ENCODE results near the gene OSBPL2. TPM values are rescaled to one million over a fixed set of nuclear protein-coding genes. Genes with fewer than 3 reads are reported as not detected.

OSBPL2 gene
- total RNA-seq, 5 donors from 2014 or later (not counting 1 experiment from before 2014, with no cell fraction given), result 57.0 to 70.1 (median 63.0) TPM

GRCh38 chr20:62211216-62211615, 27.1 kb upstream of the OSBPL2 start:
- no peaks in the 10 kb centered on the region for H3K4me1 Mint-ChIP-seq
- no peak overlapping the region for H3K27ac Mint-ChIP-seq
- H3K27me3 ChIP-seq (replicated peaks in 1 of 2; ENCODE audit: control insufficient read depth in 2 of 2, extremely low read depth in 1 of 2, insufficient read depth in 2 of 2, low read length in 1 of 2), result peaks cover 0 to 58% of the 10 kb centered on the region in 2 experiments
- H3K36me3 ChIP-seq (ENCODE audit: control insufficient read depth in 2 of 2, extremely low read depth in 1 of 2, insufficient read depth in 1 of 2, low read length in 1 of 2), result peaks cover 0 to 1% of the 10 kb centered on the region in 2 donors
- peaks cover 4 to 27% of the 10 kb centered on the region in 2 donors for H3K27me3 Mint-ChIP-seq
- ChIA-PET POLR2A (no interaction called here), CTCF (no interaction called here)
- H3K4me3 ChIP-seq (ENCODE audit: control insufficient read depth in 1 of 2, extremely low read depth in 1 of 2, low read length in 1 of 2), result no peak overlapping the region
- H3K9me3 ChIP-seq, result no peaks in the 10 kb centered on the region
- no peaks in the 10 kb centered on the region for H3K9me3 Mint-ChIP-seq
- ATAC-seq (replicated peaks in 1 of 4), result no peak
- peaks cover 4% of the 10 kb centered on the region for H3K36me3 Mint-ChIP-seq
- no peak for DNase-seq
- H3K27ac ChIP-seq (ENCODE audit: low read length), result no peak overlapping the region
- no peak overlapping the region for H3K4me3 Mint-ChIP-seq
- H3K4me1 ChIP-seq (ENCODE audit: control insufficient read depth in 1 of 2, extremely low read depth in 1 of 2, insufficient read depth in 2 of 2, low read length in 2 of 2), result no peaks in the 10 kb centered on the region
- 81% methylated on average over 8 of the region's 8 CpGs for WGBS (ENCODE audit: insufficient coverage)

- peaks cover 4 to 27% of the 10 kb centered on the region in 2 donors for H3K27me3 Mint-ChIP-seq
- no peaks in the 10 kb centered on the region for H3K4me1 ChIP-seq (ENCODE audit: control insufficient read depth in 1 of 2, extremely low read depth in 1 of 2, insufficient read depth in 2 of 2, low read length in 2 of 2)
- POLR2A ChIA-PET, result no interaction called here
These were observed 26.5 kb upstream of the OSBPL2 start for GRCh38 chr20:62211769-62212288.

GRCh38 chr20:62212299-62212698, 26.0 kb upstream of the OSBPL2 start:
- Histone ChIP-seq H3K9me3 (no peaks in the 10 kb centered on the region), H3K27me3 (replicated peaks in 1 of 2; ENCODE audit: control insufficient read depth in 2 of 2, extremely low read depth in 1 of 2, insufficient read depth in 2 of 2, low read length in 1 of 2) (peaks cover 0 to 66% of the 10 kb centered on the region in 2 experiments), H3K4me1 (ENCODE audit: control insufficient read depth in 1 of 2, extremely low read depth in 1 of 2, insufficient read depth in 2 of 2, low read length in 2 of 2) (no peaks in the 10 kb centered on the region), H3K4me3 (ENCODE audit: control insufficient read depth in 1 of 2, extremely low read depth in 1 of 2, low read length in 1 of 2) (no peak overlapping the region), H3K36me3 (ENCODE audit: control insufficient read depth in 2 of 2, extremely low read depth in 1 of 2, insufficient read depth in 1 of 2, low read length in 1 of 2) (no peaks in the 10 kb centered on the region), H3K27ac (ENCODE audit: low read length) (no peak overlapping the region)
- POLR2A ChIA-PET, result no interaction called here
- DNase-seq, result no peak
- H3K4me1 Mint-ChIP-seq, result no peaks in the 10 kb centered on the region
- 49% methylated on average over 10 of the region's 10 CpGs for WGBS (ENCODE audit: insufficient coverage)
- CTCF ChIA-PET, result no interaction called here
- H3K36me3 Mint-ChIP-seq, result peaks cover under 1% of the 10 kb centered on the region
- no peak overlapping the region for H3K27ac Mint-ChIP-seq
- no peak for ATAC-seq (replicated peaks in 1 of 4)
- H3K4me3 Mint-ChIP-seq, result no peak overlapping the region
- no peaks in the 10 kb centered on the region for H3K9me3 Mint-ChIP-seq
- H3K27me3 Mint-ChIP-seq, result peaks cover 7 to 31% of the 10 kb centered on the region in 2 donors

More at GRCh38 chr20:62211769-62212288, 26.5 kb upstream of the OSBPL2 start:
- no peak for ATAC-seq (replicated peaks in 1 of 4)
- H3K9me3 ChIP-seq, result no peaks in the 10 kb centered on the region
- no peaks in the 10 kb centered on the region for H3K9me3 Mint-ChIP-seq
- no peaks in the 10 kb centered on the region for H3K4me1 Mint-ChIP-seq
- H3K27ac Mint-ChIP-seq, result no peak overlapping the region
- no peaks in the 10 kb centered on the region for H3K36me3 ChIP-seq (ENCODE audit: control insufficient read depth in 2 of 2, extremely low read depth in 1 of 2, insufficient read depth in 1 of 2, low read length in 1 of 2)
- H3K4me3 Mint-ChIP-seq, result no peak overlapping the region
- 75% methylated on average over 8 of the region's 9 CpGs for WGBS (ENCODE audit: insufficient coverage)
- H3K27ac ChIP-seq (ENCODE audit: low read length), result no peak overlapping the region
- CTCF ChIA-PET, result no interaction called here
- no peak for DNase-seq
- H3K4me3 ChIP-seq (ENCODE audit: control insufficient read depth in 1 of 2, extremely low read depth in 1 of 2, low read length in 1 of 2), result no peak overlapping the region
- H3K27me3 ChIP-seq (replicated peaks in 1 of 2; ENCODE audit: control insufficient read depth in 2 of 2, extremely low read depth in 1 of 2, insufficient read depth in 2 of 2, low read length in 1 of 2), result peaks cover 0 to 62% of the 10 kb centered on the region in 2 experiments
- H3K36me3 Mint-ChIP-seq, result peaks cover 4% of the 10 kb centered on the region

- H3K36me3 Mint-ChIP-seq, result no peaks in the 10 kb centered on the region
- Histone ChIP-seq H3K27me3 (replicated peaks in 1 of 2; ENCODE audit: control insufficient read depth in 2 of 2, extremely low read depth in 1 of 2, insufficient read depth in 2 of 2, low read length in 1 of 2) (peaks cover 0 to 81% of the 10 kb centered on the region in 2 experiments), H3K4me3 (ENCODE audit: control insufficient read depth in 1 of 2, extremely low read depth in 1 of 2, low read length in 1 of 2) (no peak overlapping the region), H3K36me3 (ENCODE audit: control insufficient read depth in 2 of 2, extremely low read depth in 1 of 2, insufficient read depth in 1 of 2, low read length in 1 of 2) (no peaks in the 10 kb centered on the region), H3K4me1 (ENCODE audit: control insufficient read depth in 1 of 2, extremely low read depth in 1 of 2, insufficient read depth in 2 of 2, low read length in 2 of 2) (peaks cover 0 to 2% of the 10 kb centered on the region in 2 experiments), H3K9me3 (no peaks in the 10 kb centered on the region), H3K27ac (ENCODE audit: low read length) (no peak overlapping the region)
- no peak for DNase-seq
- H3K4me3 Mint-ChIP-seq, result no peak overlapping the region
- no peak overlapping the region for H3K27ac Mint-ChIP-seq
- CTCF ChIA-PET, result no interaction called here
- H3K9me3 Mint-ChIP-seq, result no peaks in the 10 kb centered on the region
- H3K27me3 Mint-ChIP-seq, result peaks cover 7 to 44% of the 10 kb centered on the region in 2 donors
- H3K4me1 Mint-ChIP-seq, result peaks cover 0 to 3% (median 2%) of the 10 kb centered on the region in 3 donors
- ATAC-seq (replicated peaks in 1 of 4), result no peak
- POLR2A ChIA-PET, result interaction anchor here in 1 of 2 donors (0.5 kb wide), 1 partner anchor 41 kb away, joined by 6 read pairs; no protein-coding TSS in a partner anchor
- 56% methylated on average over 12 of the region's 12 CpGs for WGBS (ENCODE audit: insufficient coverage)
These were observed 24.3 kb upstream of the OSBPL2 start for GRCh38 chr20:62214067-62214466.

GRCh38 chr20:62215020-62215990, 23.0 kb upstream of the OSBPL2 start:
- Mint-ChIP-seq H3K27me3 (peaks cover 7 to 43% of the 10 kb centered on the region in 2 donors), H3K27ac (no peak overlapping the region), H3K4me3 (no peak overlapping the region), H3K9me3 (no peaks in the 10 kb centered on the region), H3K36me3 (no peaks in the 10 kb centered on the region), H3K4me1 (peaks cover 0 to 5% (median 4%) of the 10 kb centered on the region in 3 donors)
- no peaks in the 10 kb centered on the region for H3K9me3 ChIP-seq
- no peaks in the 10 kb centered on the region for H3K36me3 ChIP-seq (ENCODE audit: control insufficient read depth in 2 of 2, extremely low read depth in 1 of 2, insufficient read depth in 1 of 2, low read length in 1 of 2)
- no peak for ATAC-seq (replicated peaks in 1 of 4)
- H3K27me3 ChIP-seq (replicated peaks in 1 of 2; ENCODE audit: control insufficient read depth in 2 of 2, extremely low read depth in 1 of 2, insufficient read depth in 2 of 2, low read length in 1 of 2), result peaks cover 0 to 76% of the 10 kb centered on the region in 2 experiments
- DNase-seq, result no peak
- ChIA-PET POLR2A (no interaction called here), CTCF (no interaction called here)
- no peak overlapping the region for H3K4me3 ChIP-seq (ENCODE audit: control insufficient read depth in 1 of 2, extremely low read depth in 1 of 2, low read length in 1 of 2)
- no peak overlapping the region for H3K27ac ChIP-seq (ENCODE audit: low read length)
- H3K4me1 ChIP-seq (ENCODE audit: control insufficient read depth in 1 of 2, extremely low read depth in 1 of 2, insufficient read depth in 2 of 2, low read length in 2 of 2), result peaks cover 0 to 8% of the 10 kb centered on the region in 2 experiments
- WGBS (ENCODE audit: insufficient coverage), result 72% methylated on average over 20 of the region's 29 CpGs

GRCh38 chr20:62215991-62216635, 22.2 kb upstream of the OSBPL2 start:
- Histone ChIP-seq H3K4me1 (ENCODE audit: control insufficient read depth in 1 of 2, extremely low read depth in 1 of 2, insufficient read depth in 2 of 2, low read length in 2 of 2) (peaks cover 0 to 15% of the 10 kb centered on the region in 2 experiments), H3K36me3 (ENCODE audit: control insufficient read depth in 2 of 2, extremely low read depth in 1 of 2, insufficient read depth in 1 of 2, low read length in 1 of 2) (no peaks in the 10 kb centered on the region), H3K27me3 (replicated peaks in 1 of 2; ENCODE audit: control insufficient read depth in 2 of 2, extremely low read depth in 1 of 2, insufficient read depth in 2 of 2, low read length in 1 of 2) (peaks cover 1 to 76% of the 10 kb centered on the region in 2 experiments), H3K9me3 (no peaks in the 10 kb centered on the region), H3K27ac (ENCODE audit: low read length) (no peak overlapping the region), H3K4me3 (ENCODE audit: control insufficient read depth in 1 of 2, extremely low read depth in 1 of 2, low read length in 1 of 2) (no peak overlapping the region)
- WGBS (ENCODE audit: insufficient coverage), result 72% methylated on average over 30 of the region's 40 CpGs
- CTCF ChIA-PET, result no interaction called here
- POLR2A ChIA-PET, result no interaction called here
- no peak for ATAC-seq (replicated peaks in 1 of 4)
- Mint-ChIP-seq H3K36me3 (no peaks in the 10 kb centered on the region), H3K27me3 (peaks cover 9 to 48% of the 10 kb centered on the region in 2 donors), H3K4me1 (peaks cover 4 to 7% (median 5%) of the 10 kb centered on the region in 3 donors), H3K27ac (no peak overlapping the region), H3K9me3 (no peaks in the 10 kb centered on the region), H3K4me3 (no peak overlapping the region)
- no peak for DNase-seq
